Stimulated activated CD4-positive, alpha-beta T cell treated with anti-CD3 and anti-CD28 coated beads, Interleukin-12 subunit alpha, Interleukin-12 subunit beta, amount 100 ng/mL, for 24 hours (primary cell): ENCODE results near the gene NEK7.
"Not testable (repeated sequence)": the region's sequence is repeated elsewhere in the genome, so short reads cannot be mapped to it uniquely, and the experiment has no call there.

Source experiments
- DNase-seq, 2 experiments: peaks; one replicate each; pipeline ENCODE4 v3.0.0-alpha.2; 2020; ENCODE audit warnings: low read depth in 2 of 2

The NEK7 gene

DNA sequence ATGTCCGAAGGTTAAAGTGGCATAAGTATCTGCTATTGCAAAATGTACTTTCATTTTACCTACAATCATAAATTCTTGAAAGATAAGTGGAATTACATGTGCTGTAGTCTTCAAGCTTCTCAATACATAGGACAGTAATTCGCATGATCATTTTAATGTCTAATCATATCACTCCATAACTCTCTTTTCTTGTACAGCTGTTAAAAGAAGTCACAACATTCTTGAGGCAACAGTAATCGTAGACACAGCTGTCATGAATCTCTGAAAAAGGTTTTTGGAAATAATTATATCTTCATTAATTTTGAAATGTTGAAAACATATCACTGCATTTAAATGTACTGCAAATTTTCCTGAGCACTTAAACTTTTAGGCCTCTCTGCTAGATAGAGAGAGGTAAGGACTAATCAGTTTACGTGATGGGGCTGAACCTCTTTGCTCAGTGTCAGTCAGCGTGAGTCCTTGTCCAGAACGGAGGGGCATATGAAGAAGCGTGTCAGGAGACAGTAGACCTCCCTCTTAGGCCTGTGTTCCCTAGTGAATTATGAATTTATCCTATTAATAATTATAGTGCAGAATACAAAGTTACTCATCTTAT is 133.4 kb downstream of the NEK7 start:
- no peak for DNase-seq

DNA sequence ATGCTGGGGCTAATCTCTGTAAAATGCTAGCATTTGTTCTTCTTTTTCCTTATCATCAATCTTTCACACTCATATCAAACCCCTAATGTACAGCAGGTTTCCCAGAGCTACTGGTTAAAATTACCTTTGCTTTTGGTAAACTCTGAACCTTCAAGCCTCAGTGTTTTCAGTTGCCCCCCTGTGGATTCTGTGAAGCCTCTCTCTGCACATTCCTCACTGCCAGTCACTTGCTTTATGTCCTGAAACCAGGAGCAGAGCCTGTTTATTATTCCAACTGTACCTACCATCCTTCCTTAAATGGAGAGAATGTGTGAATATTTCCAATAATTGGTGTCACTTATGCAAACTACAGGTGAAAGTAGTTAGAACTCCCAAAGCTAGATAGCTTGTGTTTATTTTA is 134.2 kb downstream of the NEK7 start:
- no peak for DNase-seq

DNA sequence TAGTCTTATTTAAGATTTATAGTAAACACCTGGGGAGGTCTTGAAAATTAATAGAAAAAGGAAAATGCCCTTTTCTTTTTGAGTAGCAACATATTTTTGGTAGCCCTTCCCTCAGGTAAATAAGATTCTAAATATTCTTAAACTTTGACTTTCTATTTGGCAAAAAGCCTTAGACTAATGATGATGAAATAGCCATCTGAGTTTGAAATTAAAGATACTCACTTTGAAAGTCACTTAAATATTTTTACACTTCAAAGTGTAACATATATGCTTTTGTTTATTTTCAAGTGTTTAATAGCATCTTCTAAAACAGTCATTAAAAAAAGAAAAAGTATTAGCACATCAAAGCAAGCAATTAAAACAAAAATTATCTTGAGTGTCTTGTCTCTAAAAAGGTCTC is 135.1 kb downstream of the NEK7 start:
- no peak for DNase-seq

DNA sequence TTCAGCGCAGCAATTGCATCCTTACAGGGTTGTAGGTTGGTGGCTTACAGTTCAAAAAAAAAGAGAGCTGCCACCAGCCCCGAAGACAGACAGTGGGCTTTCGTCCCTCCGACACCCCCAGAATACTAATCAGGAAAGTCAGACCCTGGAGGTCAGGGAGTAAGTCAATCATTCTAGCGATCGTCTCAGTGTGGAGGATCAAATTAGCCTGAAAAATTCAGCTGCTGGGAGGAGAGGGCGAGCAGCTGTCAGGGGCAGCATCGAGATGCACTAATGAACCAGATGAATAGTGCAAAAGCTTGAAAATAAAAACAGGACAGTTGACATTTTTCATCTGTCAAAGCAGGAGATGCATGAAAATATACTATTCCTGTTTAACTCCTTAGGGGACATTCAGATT is 138.4 kb downstream of the NEK7 start:
- DNase-seq = no peak

DNA sequence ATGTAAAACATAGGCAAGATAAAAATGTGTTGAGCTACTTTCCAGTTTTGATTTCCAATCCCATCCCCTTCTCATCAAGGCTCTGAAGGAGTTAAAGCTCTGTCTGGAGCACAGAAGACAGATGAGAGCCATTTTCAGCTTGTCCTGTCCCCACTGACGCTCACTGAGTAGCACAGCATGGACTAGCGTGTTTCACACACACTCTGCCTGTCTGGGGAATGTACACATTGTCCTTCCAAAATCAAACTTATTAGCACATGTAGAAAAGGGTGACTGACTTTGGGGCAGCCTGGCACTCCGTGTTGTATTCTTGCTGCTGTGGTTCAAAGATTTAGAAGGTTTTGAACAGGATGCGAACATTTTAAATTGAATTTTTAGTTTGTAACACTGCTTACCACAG is 139.2 kb downstream of the NEK7 start:
- no peak for DNase-seq

DNA sequence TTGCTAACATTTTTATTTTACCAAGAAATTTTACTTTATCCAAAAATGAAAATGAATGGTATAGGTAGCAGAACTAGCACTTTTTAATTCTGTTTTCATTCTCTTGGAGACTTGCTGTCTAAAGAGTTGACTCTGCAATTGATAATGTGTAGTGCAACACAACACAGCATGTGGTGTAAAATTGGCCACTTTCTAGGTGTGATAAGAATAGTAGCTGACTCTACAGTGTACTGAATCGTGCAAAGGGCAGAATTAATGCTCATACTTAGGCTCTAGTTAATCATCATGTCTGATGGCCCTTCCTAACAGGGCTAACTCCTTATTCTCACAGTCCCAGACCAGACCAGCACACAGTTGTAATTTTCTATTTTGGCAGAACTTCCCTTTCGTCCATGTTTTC is 140.5 kb downstream of the NEK7 start:
- DNase-seq = no peak

DNA sequence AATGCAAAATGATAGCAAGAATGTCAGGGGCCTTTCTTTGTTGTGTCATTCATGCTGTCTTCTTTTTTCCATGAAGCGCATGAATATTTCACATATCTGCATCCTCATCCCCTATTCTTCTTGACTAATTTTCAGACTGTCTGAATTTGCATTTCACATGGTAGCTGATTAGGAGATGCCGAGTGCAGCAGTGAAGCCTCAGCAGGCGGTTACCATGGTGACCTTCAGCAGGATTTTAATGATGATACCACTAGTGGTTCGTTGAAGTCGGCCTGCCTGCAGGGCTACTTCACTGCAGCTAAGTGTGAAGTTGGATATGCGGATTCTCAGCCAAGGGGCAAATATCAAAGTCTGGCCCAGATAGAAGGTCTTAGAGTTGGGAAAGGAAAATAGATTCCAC is 141.8 kb downstream of the NEK7 start:
- no peak for DNase-seq

DNA sequence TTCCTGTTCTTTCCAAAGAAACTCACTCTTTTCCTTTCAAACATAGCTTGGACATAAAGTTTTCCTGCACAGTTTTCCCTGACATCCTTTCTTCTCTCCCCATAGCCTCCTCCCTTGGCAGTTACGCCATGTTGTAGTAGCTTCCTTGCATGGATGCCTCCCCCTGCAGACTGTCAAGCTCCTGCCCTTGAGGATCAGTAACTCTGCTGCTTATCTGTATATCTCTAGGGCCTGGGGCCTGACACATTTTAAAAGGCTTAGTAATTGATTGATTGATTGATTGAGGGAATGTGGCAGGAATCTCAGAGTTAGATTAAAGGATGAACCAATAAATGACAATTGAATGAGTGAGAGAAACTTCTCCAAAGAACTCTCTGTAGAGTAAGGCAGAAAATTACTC is 143.7 kb downstream of the NEK7 start:
- no peak for DNase-seq

DNA sequence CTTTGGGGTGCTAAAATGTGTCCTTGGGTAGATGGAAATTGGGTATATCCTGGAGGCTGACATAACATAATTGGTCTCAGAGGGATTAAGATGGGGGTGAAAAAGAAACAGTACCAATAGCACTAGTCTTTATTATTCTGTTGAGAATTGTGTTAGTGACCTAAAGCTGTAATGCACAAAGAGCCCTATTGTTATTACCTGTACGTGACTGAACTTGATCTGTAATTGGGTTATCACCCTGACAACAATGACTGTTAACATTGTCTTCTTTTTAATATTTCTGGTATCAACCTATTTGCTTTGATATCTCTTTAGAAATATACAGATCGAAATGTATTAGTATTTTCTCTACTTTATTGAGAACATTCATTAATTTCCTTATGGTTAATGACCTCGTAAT is 147.6 kb downstream of the NEK7 start:
- no peak for DNase-seq

DNA sequence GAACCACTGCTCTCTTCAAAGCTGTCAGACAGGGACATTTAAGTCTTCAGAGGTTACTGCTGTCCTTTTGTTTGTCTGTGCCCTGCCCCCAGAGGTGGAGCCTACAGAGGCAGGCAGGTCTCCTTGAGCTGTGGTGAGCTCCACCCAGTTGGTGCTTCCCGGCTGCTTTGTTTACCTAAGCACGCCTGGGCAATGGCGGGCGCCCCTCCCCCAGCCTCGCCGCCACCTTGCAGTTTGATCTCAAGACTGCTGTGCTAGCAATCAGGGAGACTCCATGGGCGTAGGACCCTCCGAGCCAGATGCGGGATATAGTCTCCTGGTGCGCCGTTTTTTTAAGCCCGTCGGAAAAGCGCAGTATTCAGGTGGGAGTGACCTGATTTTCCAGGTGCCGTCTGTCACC is 158.0 kb downstream of the NEK7 start:
- DNase-seq = not testable (repeated sequence)

DNA sequence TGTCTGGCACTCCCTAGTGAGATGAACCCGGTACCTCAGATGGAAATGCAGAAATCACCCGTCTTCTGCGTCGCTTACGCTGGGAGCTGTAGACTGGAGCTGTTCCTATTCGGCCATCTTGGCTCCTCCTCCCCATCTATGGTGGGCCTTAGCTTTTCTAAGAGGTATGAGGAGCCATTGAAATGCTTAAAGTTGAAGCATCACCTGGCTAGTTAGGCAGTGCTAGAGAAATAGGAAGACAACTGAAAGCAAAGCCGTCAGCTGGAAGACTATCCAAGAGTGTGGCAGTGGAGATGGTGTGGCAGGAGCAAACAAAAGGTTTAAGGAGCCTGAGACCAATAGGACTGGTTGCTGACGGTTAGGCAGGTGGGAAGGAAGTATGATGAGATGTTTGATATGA is 158.5 kb downstream of the NEK7 start:
- DNase-seq = not testable (repeated sequence)

DNA sequence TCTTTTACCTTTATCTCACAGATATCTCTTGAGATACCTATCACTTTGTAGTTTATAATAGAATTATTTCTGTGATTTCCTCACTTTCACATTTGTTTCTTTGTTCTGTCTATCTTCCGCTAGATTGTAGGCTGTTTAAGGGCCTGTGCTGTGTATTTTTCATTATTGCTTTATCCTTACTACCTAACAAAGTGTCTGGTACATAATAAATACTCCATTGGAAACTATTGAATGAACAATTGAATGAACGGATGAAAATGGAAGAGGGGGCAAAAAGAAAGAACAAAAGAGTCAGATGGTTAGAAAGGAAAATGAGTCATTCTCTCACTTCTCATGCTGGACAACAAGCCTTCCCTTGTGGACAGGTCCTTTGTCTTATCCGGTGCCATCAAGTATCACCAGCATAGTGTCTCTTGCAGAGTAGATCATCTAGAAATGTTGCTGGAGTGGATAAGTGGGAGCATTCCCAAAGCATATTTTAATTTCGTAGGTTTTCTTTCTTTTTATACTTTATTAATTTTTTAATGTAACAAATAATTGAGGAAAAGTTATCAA is 159.8 kb downstream of the NEK7 start:
- no peak for DNase-seq

DNA sequence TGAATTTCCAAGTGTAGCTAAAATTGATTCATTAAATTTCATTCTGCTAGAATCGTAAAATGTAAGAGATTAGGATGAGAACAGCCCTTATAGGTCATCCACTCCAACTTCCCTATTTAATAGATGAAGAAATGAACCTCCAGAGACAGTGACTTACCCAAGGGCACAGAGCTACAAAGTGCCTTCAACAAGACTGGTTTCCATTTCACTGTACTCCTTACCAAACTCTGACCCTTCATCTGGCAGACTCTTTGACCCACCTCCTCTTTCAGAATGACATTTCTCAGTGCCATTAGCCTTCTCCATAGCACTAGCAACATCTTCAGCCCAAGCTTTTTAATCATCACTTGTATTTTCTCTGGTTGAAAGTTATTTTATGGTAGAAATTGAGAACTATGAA is 161.3 kb downstream of the NEK7 start:
- DNase-seq = no peak

DNA sequence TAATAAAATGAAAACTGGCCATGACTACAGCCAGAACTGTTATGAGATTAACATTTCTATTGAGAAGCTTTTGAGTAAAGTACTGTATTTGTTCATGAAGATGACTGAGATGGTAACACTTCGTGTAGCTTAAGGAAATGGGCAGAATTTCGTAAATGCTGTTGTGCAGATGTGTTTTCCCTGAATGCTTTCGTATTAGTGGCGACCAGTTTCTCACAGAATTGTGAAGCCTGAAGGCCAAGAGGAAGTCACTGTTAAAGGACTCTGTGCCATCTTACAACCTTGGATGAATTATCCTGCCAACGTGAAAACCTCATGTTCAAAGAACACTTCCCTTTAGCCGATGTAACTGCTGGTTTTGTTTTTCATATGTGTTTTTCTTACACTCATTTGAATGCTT is 164.0 kb downstream of the NEK7 start:
- DNase-seq = no peak

DNA sequence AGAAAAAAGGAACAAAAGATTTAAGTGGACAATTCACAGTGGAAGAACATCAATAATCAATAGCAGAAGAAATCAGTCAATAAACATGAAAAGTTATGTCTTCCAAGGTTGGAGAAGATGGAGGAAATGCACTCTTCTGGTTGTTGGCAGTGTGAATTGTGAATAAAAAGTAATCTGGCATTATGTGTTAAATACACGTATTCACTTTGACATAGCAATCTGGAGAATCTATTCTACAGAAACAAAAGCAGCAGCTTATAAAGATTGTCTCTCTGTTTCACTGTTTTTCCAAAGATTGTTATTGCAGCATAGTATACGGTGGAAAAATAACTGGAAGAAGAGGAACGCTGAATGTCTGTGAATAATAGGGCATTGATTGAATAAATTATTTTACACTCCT is 169.4 kb downstream of the NEK7 start:
- no peak for DNase-seq

DNA sequence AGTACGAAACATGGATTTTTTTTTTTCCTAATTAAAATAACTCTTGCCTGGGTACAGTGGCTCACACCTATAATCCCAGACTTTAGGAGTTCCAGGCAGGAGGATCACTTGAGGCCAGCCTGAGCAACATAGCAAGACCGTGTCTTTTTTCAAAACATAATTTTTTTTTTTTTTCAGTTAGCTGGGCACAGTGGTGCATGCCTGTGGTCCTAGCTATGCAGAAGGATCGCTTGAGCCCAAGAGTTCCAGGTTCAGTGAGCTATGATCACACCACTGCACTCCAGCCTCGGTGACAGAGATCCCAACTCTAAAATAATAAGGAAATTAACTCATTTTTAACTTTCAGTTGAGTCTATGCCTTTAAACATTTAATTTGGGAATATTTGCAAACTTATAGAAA is 170.1 kb downstream of the NEK7 start:
- no peak for DNase-seq

DNA sequence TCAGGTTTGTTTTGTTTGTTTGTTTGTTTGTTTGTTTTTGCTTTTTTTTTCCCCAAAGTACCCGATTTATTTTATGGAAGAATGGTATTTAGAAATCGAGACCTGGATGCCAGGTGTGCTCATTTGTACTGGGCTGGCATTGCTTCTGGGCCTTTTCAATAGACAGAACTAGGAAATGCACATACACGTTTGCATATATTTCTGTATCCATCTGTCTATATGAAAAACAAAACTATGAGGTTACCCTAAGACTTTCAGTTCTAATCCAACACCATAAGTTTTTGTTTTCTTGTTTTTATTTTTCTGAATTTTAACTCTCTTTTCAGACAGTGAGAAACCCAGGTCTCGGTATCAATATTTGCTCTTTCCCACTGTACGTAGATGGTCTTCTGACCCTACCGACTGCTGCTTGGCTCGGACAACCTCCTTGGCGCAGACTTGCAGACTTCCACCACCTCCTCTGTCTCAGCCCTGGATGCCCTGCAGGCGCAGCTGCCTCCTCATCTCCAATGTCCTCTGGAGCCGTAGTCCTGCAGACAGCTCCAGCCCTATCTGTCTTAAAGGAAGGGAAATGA is 171.7 kb downstream of the NEK7 start:
- DNase-seq = no peak

DNA sequence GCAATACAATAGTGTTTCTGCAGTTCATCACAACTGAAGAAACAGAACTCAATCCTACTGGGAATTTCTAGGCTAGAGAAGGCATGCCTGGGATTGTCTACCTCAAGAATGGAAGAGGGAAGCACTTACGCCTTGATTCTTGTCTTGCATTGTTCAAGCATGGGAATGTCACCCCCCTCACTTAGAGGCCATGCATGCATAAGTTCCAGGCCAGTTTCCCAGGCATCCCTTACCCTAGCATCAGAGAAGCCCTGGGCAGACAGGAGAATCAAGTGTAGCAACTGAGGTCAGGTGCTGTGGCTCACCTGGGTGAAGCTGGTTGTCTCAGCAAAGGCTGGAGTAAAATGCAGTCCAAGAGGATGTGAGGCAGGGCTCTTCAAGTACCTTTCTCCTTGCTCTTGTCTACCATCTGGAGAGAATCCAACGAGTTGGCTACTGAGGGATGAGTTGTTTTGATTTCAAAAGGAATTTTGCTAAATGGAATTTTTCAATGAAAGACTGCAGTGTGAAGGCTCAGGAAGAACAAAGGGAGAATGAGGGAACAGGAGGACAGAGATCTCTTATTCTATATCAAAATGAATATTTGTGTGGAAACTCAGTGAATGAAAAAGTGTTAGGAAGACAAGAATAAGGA is 174.3 kb downstream of the NEK7 start:
- no peak for DNase-seq

DNA sequence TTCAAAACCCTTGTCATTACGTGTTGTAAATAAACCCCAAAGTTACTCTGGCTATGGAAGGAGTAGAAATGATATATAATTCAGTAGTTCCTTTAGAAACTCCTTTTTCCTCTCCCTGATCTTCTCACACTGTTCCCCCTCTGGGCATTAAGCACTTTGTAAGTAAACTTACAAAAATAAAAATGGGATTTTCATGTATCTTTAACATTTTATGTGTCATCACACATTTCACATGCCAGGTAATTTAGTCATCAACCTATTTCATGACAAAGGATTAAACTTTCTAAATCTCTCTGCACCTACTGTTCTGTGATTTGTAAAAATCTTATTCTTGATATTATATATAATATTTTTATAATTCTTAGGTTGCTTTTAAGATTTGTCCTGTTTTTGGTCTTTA is 176.9 kb downstream of the NEK7 start:
- DNase-seq = no peak

DNA sequence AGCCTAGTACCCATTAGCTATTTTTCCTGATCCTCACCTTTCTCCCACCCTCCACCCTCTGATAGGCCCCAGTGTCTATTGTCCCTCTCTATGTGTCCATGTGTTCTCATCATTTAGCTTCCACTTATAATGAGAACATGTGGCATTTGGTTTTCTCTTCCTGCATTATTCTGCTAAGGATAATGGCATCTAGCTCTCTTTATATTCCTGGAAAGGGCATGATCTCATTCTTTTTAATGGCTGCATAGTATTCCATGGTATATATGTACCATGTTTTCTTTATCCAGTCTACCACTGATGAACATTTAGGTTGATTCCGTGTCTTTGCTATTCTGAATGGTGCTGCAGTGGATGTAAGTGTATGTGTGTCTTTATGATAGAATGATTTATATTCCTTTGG is 178.9 kb downstream of the NEK7 start:
- no peak for DNase-seq

DNA sequence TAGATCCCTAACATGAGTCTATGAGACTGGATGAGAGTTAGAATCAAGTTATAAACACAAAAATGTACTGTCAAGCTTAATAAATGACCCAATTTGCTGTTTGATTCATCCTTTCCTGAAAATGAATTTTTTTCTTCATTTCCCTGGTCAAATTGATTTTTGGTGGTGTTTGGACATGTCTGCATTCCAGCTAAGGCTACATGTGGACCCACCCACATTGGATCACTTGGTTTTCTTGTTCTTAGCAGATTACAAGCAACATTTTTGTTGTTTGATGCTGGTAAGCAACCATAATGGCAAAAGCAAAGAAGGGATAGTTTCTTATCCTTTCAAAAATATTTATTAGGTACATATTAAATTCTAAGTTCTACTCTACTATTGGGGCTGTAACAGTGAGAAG is 181.1 kb downstream of the NEK7 start:
- DNase-seq = no peak

DNA sequence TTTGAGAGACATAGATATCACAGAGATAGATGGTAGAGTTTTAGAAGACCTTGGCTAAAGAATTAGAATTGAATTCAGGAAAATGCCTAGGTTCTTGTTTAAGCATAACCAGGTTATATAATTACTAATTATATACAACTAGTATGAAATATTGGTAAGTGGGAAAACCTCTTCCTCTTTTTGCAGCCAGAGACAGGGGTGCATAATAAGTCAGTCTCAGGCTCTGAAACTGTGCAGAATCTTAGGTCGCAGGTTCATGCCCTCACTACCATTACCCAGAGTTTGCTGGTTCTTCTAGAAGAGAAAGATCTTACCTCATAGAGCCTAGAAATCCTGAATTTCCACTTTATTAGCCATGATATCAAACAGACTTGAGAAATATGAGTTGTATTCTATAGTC is 183.3 kb downstream of the NEK7 start:
- DNase-seq = no peak

DNA sequence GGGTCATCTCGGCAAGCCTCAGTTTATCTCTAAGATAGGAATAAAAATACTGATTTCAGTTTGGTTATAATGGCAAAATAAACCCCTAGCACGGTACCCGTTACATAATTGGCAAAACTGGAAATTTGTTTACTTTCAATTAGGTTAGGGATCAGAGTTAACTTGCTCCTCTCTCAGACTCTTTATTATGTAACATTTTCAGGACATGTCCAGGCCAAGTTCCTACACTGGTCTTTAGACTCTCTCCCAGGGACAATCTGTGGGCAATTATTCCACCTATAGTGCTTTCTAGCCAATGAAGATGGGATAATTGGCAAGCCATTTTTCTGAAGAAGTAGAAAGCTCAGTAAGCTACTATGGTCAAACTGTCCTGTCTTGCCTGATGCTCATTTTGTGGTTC is 189.4 kb downstream of the NEK7 start:
- DNase-seq = no peak

DNA sequence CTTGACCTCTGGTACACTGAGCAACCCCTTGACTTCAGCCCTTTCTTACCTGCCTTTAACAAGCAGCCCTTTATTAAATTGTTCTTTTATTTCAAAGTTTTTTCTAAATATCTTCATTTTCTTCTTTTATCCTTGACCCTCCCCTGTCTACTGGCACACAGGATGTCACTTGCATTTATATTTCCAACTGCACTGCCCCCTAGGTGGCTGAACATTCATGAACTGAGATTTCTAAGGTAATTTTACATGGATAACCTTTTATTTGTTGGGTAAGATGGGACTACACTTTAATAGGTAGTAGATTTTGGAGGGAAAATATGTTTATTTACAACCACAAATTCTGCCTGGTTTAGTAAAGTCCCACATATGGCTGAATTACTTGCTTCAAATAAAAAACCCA is 193.7 kb downstream of the NEK7 start:
- DNase-seq = no peak
